Activated CD8-positive, alpha-beta T cell treated with anti-CD3 and anti-CD28 coated beads for 36 hours (primary cell): ENCODE measurements around the gene ADSS1. TPM values are rescaled to one million over a fixed set of nuclear protein-coding genes. Genes with fewer than 3 reads are reported as not detected.

Experiments
- ATAC-seq: fragments of 200-7000 bp; cut with Tn5 transposase; one replicate; pipeline ENCODE4 v1.10.0; 2021; ENCODE audit warnings: mild to moderate bottlenecking, moderate library complexity
- CTCF ChIA-PET: fragments of 350-600 bp; sonication (Branson Sonifier 250); formaldehyde crosslinking; loops from one replicate; lab custom pipeline; 2021; ENCODE audit warnings: antibody characterized with exemption; lab: Charles Lee
- POLR2A ChIA-PET: fragments of 350-600 bp; sonication (Branson Sonifier 250); formaldehyde crosslinking; loops from one replicate; lab custom pipeline; 2021; ENCODE audit warnings: antibody characterized with exemption; lab: Charles Lee
- DNase-seq: peaks from one replicate; pipeline ENCODE4 v3.0.0-alpha.2; 2020
- H3K27ac Mint-ChIP-seq: one replicate; pipeline ENCODE4 v1.8.0; 2021; ENCODE audit warnings: mild to moderate bottlenecking, mixed read lengths
- H3K27me3 Mint-ChIP-seq: one replicate; pipeline ENCODE4 v1.8.0; 2021; ENCODE audit warnings: mixed read lengths
- H3K36me3 Mint-ChIP-seq: one replicate; pipeline ENCODE4 v1.8.0; 2021; ENCODE audit warnings: low read depth, mixed read lengths
- H3K4me1 Mint-ChIP-seq: one replicate; pipeline ENCODE4 v1.8.0; 2021; ENCODE audit warnings: low read depth, mixed read lengths
- H3K4me3 Mint-ChIP-seq: one replicate; pipeline ENCODE4 v1.8.0; 2021; ENCODE audit warnings: mild to moderate bottlenecking, moderate library complexity, mixed read lengths
- H3K9me3 Mint-ChIP-seq: one replicate; pipeline ENCODE4 v1.8.0; 2021; ENCODE audit warnings: mixed read lengths
- intact Hi-C: fragments of 100-400 bp; cut with micrococcal nuclease; formaldehyde crosslinking; loops from one replicate; pipeline ENCODE4 v1.10.0; 2022
- total RNA-seq, 2 experiments: library from RNA; stranded (reverse); gene quantifications; one replicate each; pipeline ENCODE4 v1.2.3, GENCODE V29; 2021
- TF ChIP-seq, protein P1 (sequence below): fragments of 200-600 bp; IDR thresholded peaks from one replicate; pipeline ENCODE4 v1.8.0; 2022; ENCODE audit warnings: antibody characterized with exemption, mild to moderate bottlenecking

ADSS1 gene
- total RNA-seq, 2 experiments from 2014 or later = 2.7 to 3.0 TPM

DNA sequence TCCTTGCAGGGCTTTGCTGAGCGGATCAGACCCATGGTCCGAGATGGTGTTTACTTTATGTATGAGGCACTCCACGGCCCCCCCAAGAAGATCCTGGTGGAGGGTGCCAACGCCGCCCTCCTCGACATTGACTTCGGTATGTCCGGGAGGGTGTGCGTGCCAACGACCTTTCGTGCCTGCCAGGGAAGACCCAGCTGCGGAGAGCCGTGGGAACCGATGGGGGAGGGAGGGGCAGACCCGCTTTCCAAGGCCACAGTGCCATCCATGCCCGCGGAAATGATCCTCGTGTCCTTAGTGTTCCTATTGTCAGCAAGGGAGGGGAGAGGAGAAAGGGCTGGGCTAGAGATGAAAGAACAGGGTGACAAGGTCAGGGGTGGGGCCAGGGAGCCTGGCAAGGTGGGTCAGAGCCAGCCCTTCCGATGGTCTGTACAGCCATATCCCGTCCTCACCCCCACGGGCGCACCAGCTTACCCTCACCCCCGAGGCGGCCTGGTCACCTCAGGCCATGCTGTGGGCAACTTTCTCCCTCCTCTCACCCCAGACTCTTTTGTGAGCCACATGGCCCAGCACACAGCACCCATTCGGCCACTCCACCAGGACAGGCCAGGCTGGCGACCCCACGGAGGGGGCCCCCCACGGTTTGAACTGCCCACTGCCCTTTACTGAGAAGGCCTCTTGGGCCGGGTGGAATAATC lies 17.2 kb downstream of the ADSS1 start:
- ChIA-PET POLR2A (no interaction called here), CTCF (no interaction called here)
- Mint-ChIP-seq H3K27me3 (no peaks in the 10 kb centered on the region), H3K27ac (no peak overlapping the region), H3K9me3 (no peaks in the 10 kb centered on the region), H3K36me3 (no peaks in the 10 kb centered on the region), H3K4me1 (peaks cover 15% of the 10 kb centered on the region), H3K4me3 (no peak overlapping the region)
- intact Hi-C loops = no loop called here
- TF ChIP-seq, protein P1, sequence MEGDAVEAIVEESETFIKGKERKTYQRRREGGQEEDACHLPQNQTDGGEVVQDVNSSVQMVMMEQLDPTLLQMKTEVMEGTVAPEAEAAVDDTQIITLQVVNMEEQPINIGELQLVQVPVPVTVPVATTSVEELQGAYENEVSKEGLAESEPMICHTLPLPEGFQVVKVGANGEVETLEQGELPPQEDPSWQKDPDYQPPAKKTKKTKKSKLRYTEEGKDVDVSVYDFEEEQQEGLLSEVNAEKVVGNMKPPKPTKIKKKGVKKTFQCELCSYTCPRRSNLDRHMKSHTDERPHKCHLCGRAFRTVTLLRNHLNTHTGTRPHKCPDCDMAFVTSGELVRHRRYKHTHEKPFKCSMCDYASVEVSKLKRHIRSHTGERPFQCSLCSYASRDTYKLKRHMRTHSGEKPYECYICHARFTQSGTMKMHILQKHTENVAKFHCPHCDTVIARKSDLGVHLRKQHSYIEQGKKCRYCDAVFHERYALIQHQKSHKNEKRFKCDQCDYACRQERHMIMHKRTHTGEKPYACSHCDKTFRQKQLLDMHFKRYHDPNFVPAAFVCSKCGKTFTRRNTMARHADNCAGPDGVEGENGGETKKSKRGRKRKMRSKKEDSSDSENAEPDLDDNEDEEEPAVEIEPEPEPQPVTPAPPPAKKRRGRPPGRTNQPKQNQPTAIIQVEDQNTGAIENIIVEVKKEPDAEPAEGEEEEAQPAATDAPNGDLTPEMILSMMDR = no peak
- DNase-seq = no peak
- no peak for ATAC-seq

DNA sequence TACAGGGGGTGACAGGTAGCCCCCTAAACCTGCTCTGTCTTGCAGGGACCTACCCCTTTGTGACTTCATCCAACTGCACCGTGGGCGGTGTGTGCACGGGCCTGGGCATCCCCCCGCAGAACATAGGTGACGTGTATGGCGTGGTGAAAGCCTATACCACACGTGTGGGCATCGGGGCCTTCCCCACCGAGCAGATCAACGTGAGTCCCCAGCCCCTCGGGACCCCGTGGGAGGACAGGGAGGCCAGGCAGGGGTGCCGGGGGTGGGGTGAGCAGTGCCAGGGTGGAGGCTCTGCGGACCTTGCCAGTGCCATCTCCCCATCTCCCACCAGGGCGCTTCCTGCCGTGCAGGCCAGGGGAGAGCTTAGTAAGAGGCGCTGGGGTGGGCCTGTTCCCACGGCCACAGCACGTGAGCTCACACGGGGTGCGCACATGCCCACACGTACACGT lies 17.8 kb downstream of the ADSS1 start:
- POLR2A ChIA-PET = interaction anchor here (0.7 to 1.2 kb wide), 2 partner anchors 9 to 64 kb away, joined by 3 read pairs; no protein-coding TSS in a partner anchor

DNA sequence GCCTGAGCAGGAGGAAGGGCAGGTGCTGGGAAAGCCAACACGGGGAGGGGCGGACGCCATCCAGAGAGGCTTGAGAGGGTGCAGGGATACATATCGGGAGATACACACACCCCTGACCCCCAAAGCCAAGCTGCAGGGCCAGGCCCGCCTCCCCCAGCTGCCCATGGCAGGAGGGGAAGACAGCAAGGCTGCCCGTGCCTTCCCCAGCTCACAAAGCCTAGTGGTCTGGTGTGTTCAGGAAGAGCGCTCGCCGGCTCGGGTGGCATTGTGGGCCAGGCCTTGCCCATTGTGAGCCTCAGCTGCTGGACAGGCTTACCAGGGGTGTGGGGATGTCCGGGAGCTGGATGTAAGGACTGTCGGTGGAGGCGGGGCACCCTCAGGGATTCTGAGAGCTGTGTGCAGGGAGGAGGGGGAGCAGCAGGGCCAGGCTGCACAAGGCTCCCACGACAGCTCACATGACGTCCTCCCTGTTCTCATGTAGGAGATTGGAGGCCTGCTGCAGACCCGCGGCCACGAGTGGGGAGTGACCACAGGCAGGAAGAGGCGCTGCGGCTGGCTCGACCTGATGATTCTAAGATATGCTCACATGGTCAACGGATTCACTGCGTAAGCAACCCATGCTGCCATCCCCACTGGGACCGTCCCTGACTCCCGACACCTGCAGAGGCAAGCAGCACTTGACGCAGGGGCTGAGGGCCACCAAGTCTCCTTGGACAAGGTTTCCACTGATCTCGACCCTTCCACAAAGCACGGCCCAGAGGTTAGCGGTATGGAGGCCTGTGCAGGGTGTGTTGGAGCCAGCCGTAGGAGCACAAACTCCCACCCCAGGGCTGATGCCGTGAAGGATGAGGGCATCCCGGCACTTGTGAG lies 18.8 kb downstream of the ADSS1 start:
- no peak overlapping the region for H3K4me3 Mint-ChIP-seq
- intact Hi-C loops = no loop called here
- no peak overlapping the region for H3K27ac Mint-ChIP-seq
- POLR2A ChIA-PET = interaction anchor here (0.7 to 1.2 kb wide), 3 partner anchors 10 to 65 kb away, joined by 3 to 5 read pairs (median 3); partner anchors contain the start of gene SIVA1
- H3K9me3 Mint-ChIP-seq = no peaks in the 10 kb centered on the region
- H3K36me3 Mint-ChIP-seq = no peaks in the 10 kb centered on the region
- H3K27me3 Mint-ChIP-seq = no peaks in the 10 kb centered on the region
- H3K4me1 Mint-ChIP-seq = peaks cover 20% of the 10 kb centered on the region
- TF ChIP-seq, protein P1 = no peak
- no peak for ATAC-seq
- DNase-seq = no peak
- CTCF ChIA-PET = no interaction called here

More for the DNA sequence above, 17.8 kb downstream of the ADSS1 start:
- peaks cover 20% of the 10 kb centered on the region for H3K4me1 Mint-ChIP-seq
- no peak overlapping the region for H3K4me3 Mint-ChIP-seq
- CTCF ChIA-PET = no interaction called here
- H3K27ac Mint-ChIP-seq = no peak overlapping the region
- TF ChIP-seq, protein P1 = no peak
- intact Hi-C loops = no loop called here
- no peak for ATAC-seq
- no peaks in the 10 kb centered on the region for H3K27me3 Mint-ChIP-seq
- peak; percentile 47 for DNase-seq
- H3K9me3 Mint-ChIP-seq = no peaks in the 10 kb centered on the region
- H3K36me3 Mint-ChIP-seq = no peaks in the 10 kb centered on the region

DNA sequence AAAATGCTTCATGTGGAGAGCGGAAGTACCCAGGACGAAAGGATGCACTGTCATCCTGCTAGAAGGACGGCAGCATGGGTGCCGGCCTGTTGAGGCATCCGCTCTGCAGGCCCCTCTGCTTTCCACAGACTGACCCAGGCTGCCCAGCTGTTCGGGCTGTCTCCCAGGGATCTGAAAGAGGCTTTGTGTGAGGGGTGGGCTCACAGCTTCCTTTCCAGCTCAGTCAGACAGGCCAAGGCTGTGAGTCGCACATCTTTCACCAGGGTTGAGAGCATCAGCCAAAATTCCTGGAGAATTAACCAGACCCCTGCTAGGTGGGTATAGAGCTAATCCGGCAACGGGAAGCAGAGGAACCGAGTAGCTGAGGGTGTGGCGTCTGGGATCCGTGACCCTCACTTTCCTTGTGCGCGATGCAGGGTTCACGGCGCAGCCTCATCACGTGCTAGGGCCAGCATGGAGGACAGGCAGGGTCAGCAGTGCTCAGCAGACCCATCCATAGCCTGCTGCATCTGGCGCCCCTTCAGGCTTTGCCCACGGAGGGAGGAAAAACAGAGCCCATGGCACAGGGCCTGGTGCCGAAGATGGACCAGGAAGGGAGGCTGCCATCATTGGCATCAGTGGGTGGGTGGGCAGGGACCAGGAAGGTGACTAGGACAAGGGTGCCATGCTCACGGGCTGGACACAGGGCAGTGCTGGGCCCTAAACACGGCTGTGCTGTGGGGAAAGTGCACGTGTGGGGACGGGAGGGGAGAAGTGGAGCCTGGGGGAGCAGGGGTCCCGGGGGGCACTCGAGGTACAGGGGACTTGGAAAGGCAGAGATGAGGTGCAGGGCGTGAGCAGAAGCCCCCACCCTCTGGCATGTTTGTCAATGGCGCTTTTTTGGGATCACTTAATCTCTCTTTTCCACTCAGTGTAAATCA lies 19.7 kb downstream of the ADSS1 start:
- H3K27me3 Mint-ChIP-seq = no peaks in the 10 kb centered on the region
- no peak overlapping the region for H3K4me3 Mint-ChIP-seq
- H3K4me1 Mint-ChIP-seq = peaks cover 20% of the 10 kb centered on the region
- POLR2A ChIA-PET = interaction anchor here (1.2 kb wide), 1 partner anchor 9 kb away, joined by 5 read pairs; the partner anchor contains the start of gene SIVA1
- intact Hi-C loops = no loop called here
- H3K27ac Mint-ChIP-seq = no peak overlapping the region
- TF ChIP-seq, protein P1 = no peak
- CTCF ChIA-PET = interaction anchor here (1.2 kb wide), 1 partner anchor 20 kb away, joined by 4 read pairs; no protein-coding TSS in a partner anchor
- no peaks in the 10 kb centered on the region for H3K9me3 Mint-ChIP-seq
- ATAC-seq = no peak
- no peaks in the 10 kb centered on the region for H3K36me3 Mint-ChIP-seq
- no peak for DNase-seq
